ENCODE results near the gene DUSP22.

Gene DUSP22

DNA sequence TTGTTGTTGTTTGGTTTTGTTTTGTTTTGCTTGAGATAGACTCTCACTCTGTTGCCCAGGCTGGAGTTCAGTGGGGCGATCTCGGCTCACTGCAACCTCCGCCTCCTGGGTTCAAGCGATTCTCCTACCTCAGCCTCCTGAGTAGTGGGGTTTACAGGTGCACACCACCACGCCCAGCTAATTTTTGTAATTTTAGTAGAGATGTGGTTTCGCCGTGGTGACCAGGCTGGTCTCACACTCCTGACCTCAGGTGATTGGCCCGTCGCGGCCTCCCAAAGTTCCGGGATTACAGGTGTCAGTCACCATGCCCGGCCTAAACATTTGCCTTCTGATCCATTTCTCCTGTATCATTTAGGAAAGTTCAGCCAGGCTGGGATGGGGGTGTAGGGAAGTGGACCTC is 17.7 kb downstream of the DUSP22 start:
- no peak for DNase-seq (ENCODE audit: low read depth)

DNA sequence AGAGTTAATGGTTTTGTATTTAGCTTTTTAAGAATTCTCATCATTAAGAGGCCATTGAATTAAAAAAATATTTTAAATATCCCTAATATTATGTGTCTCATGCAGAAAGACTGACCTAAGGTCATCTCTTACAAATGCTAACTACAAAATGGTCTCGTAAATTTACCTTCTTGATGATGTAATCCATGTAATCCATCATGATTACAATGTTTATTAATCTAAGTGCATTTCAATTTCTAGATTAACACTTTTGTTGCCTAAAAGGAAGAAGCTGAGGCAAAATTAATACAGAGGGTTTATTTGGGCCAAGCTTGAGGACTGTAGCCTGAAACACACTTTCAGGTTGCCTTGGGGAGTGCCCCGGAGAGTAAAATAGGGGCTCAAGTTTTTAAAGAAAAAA is 18.4 kb downstream of the DUSP22 start:
- no peak for DNase-seq (ENCODE audit: low read depth)

GRCh38 chr6:311679-312220 is 19.5 kb downstream of the DUSP22 start:
- DNase-seq (ENCODE audit: low read depth) = no peak

GRCh38 chr6:313087-313486 is 20.8 kb downstream of the DUSP22 start:
- DNase-seq (ENCODE audit: low read depth) = no peak

GRCh38 chr6:313917-314316 is 21.6 kb downstream of the DUSP22 start:
- no peak for DNase-seq (ENCODE audit: low read depth)

GRCh38 chr6:314377-314776 is 22.1 kb downstream of the DUSP22 start:
- DNase-seq (ENCODE audit: low read depth) = no peak

- DNase-seq (ENCODE audit: low read depth) = no peak
These were observed 22.9 kb downstream of the DUSP22 start for GRCh38 chr6:315226-315625.

DNA sequence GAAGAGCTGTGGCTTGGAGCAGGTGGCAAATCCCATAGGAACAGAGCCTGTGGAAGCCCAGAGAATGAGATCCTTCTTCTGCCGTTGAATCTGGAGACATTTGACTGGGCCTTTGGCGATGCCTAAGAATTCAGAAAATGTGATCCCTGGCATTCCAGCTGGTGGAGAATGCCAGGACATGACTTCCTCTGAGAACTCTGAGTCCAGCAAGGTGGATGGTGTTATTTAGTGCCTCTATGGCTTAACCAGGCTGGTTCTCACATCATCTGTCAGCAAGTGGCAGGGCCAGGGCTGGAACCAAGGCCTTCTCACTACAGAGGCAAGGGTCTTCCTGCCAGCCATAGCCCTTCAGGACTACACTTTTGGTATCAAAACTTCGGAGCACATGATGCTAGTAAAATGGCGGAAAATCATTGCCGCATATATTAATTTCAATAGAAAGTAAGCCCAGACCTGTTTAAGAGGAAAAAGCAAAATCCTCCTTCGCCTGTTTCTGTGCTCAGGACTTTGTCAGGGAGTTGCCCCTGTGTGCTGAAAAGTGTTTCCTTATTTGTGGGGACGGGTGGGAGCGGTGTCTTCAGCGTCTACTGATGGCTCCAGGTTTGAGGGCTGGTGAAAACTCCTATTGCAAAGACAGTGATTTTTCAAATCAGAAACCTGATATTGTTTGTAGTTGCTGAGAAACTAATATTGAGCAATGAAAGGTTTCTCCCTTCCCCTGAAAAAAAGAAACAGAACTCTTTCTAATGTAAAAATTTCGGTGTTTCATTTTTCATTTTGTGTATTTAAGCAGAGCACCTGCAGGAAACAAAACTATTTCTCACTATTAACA is 23.9 kb downstream of the DUSP22 start:
- no peak for DNase-seq (ENCODE audit: low read depth)

- no peak for DNase-seq (ENCODE audit: low read depth)
These were observed 24.4 kb downstream of the DUSP22 start for GRCh38 chr6:316753-317038.

DNA sequence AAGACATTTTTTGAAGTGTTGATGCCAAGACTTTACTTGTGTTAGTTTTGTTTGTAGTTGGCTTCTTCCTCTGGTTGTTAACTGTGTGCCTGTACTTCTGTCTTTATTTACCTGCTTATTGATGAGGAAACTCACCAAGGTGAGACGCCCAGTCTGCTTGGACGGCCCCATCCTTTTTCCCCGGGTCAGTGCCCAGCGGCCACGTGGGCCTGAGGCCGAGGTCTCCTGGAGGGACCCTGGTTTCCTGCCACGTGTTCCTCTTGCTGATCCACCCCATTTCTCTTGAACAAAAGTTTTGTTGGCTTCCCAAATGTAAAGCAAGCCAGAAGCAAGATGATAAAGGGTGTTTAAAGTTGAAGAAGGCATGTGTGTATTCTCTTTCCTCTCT is 24.8 kb downstream of the DUSP22 start:
- DNase-seq (ENCODE audit: low read depth) = no peak

DNA sequence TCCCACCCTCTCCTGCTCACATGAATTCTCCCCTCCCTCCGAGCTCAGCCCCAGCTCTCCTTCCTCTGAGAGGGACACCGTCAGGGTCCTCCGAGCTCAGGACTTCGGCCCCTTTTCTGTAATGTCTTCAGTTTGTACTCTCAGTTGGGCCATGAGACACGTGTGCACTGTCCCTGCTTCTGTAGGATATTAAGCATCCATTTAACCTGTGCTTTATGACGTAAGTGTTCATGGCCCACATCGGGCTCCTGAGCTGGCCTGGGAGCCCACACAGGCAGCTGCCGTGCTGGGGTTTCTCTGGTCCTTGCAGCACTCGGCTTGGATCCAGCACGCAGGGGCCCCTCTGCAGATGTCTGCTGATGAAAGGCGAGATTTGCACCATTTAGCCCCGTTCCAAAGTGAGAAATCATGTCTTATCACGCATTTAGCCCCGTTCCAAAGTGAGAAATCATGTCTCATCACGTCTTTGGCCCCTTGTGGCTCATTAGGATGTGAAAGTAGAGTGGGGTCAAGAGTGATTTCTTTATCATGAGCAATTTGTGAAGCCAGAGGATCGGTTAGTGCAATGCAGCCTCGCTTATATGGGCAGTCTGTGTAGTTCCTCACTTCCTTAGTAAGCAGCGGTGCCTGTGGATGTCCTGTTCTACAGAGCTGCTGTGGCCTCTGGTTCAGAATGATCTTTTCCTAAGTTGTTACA is 25.3 kb downstream of the DUSP22 start:
- DNase-seq (ENCODE audit: low read depth) = no peak

DNA sequence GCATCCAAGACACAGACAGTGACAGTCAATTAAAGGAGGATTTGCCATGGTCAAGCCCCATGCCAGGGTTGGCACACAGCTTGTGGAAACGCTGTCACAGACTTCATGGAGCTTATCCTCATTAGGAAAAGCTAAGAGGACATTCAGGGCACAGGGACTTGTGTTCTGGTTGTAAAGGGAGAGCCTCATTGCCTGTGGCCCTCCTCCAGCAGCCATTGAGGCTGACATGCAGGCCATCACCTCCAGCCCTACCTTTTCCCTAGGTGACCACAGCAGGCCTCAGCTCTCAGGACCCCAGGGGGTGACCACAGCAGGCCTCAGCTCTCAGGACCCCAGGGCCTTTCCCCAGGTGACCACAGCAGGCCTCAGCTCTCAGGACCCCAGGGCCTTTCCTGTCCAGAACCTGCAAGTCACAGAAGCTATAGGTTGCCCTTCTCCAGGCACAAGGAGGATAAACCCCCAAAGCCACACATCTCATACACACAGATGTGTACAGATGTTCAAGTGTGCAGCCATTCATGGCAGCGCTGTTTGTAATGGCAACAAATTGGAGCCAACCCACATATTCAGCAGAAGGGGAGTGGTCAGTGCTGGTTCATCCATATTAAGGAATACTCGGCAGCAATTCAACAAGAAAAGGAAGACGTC is 26.1 kb downstream of the DUSP22 start:
- no peak for DNase-seq (ENCODE audit: low read depth)

DNA sequence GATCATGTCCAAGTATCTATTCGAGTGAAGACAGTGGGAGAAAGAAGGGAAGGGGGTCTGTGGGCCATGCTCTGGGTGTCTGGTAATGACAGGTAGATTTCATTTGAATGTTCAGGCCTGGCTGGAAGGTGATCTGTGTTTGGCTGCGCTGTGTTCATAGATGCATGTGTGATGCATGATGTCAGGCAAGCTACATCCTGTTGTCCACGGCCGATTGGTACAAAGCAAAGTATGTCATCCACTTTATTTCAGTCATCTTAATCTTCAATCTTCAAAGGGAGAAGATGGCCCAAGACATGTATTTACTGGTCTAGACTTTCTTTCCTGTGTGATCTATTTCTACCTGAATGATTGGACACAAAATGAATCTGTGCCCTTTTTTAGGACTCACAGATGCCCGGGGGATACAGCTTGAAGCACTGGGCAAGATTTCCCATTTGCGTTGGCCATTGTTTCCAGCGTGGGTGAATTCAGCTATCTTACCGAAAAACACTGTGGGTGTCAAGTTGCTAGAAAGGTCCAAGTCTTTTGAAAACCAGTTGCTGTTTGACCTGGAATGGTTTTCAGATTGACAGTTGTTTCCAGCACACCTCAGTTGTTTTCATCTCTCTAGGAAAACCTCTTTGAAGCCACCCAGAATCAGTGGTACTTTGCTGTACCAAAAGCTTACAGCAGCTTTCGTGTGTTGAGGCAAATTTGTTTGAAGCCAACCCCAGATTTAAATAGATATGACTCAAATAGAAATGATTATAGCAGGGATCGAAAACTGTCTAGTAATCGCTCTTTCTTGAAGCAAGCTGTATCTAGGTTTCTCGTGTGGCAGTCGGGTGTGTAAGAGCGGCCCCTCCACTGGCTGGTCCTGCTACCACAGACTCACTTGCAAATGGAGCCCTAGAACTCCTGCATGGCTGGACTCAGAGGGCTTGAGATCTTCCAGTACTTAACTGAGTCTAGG is 27.2 kb downstream of the DUSP22 start:
- DNase-seq (ENCODE audit: low read depth) = no peak

GRCh38 chr6:320351-321157 is 28.3 kb downstream of the DUSP22 start:
- no peak for DNase-seq (ENCODE audit: low read depth)

GRCh38 chr6:321158-321438 is 28.8 kb downstream of the DUSP22 start:
- no peak for DNase-seq (ENCODE audit: low read depth)

- no peak for DNase-seq (ENCODE audit: low read depth)
These were observed 29.4 kb downstream of the DUSP22 start for GRCh38 chr6:321536-322258.

DNA sequence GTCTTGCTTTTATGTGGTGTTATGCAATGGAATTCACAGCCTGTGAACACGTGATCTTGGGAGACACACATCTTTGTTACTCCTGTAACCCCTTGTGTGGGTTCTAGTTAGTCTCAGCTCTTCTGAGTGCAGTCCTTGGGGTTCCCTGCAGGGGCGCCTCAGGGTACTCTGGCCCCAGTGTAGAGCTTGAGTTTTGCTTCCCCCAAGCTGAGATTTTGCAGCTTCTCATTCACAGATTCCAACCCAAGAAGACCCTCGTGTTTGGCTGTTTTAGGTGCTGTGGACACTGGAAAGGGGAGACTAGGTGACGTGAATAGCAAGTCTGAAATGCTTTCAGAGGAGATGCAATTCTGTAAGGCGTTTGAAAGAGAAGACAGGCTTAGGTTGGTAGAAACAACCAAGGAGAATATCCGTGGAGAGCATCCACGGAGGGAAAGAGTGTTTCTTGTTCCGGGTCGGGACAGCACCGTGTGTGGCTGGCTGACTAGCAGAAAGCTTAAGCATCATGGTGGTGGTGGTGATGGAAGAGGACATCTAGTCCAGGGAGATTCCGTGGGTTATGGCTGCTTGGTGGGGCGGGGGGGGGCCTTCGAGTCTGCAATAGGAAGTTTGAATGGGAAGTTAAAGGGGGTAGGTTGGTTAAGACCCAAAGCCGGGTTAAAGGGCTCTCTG is 30.1 kb downstream of the DUSP22 start:
- no peak for DNase-seq (ENCODE audit: low read depth)

GRCh38 chr6:322940-323729 is 30.8 kb downstream of the DUSP22 start:
- no peak for DNase-seq (ENCODE audit: low read depth)

- no peak for DNase-seq (ENCODE audit: low read depth)
These were observed 31.4 kb downstream of the DUSP22 start for GRCh38 chr6:323730-324088.

Data from HS-27A (cell line).